ENCODE data around the gene GNMT.
"Not testable (repeated sequence)": the region's sequence is repeated elsewhere in the genome, so short reads cannot be mapped to it uniquely, and the experiment has no call there.

GNMT gene

GRCh38 chr6:42974919-42975505 lies 14.5 kb downstream of the GNMT start:
- DNase-seq (ENCODE audit: low read depth in 2 of 2) = no peak

- DNase-seq (ENCODE audit: low read depth in 2 of 2) = no peak
Measured at GRCh38 chr6:42978487-42978838, 17.9 kb downstream of the GNMT start.

- peak; percentile 91 to 94 for DNase-seq (ENCODE audit: low read depth in 2 of 2)
Measured at GRCh38 chr6:42978839-42979522, 18.4 kb downstream of the GNMT start, which contains the start of gene PEX6. PEX6 (minus strand) TSS chr6:42979181; CDS start chr6:42979150, 31 bp downstream.

- no peak for DNase-seq (ENCODE audit: low read depth in 2 of 2)
Measured at GRCh38 chr6:42979523-42980177, 19.1 kb downstream of the GNMT start.

- no peak for DNase-seq (ENCODE audit: low read depth in 2 of 2)
Measured at GRCh38 chr6:42981836-42982235, 21.3 kb downstream of the GNMT start.

- DNase-seq (ENCODE audit: low read depth in 2 of 2) = peak; percentile 96 to 97
Measured at GRCh38 chr6:42984001-42984923, 23.7 kb downstream of the GNMT start, which contains the start of gene PPP2R5D. PPP2R5D (plus strand) TSS chr6:42984570; CDS start chr6:42984678, 108 bp downstream.

- DNase-seq (ENCODE audit: low read depth in 2 of 2) = no peak
Measured at GRCh38 chr6:42984924-42985475, 24.4 kb downstream of the GNMT start.

- no peak for DNase-seq (ENCODE audit: low read depth in 2 of 2)
Measured at GRCh38 chr6:42987533-42988451, 27.2 kb downstream of the GNMT start.

- DNase-seq (ENCODE audit: low read depth in 2 of 2) = no peak
Measured at GRCh38 chr6:42988486-42989020, 28.0 kb downstream of the GNMT start.

GRCh38 chr6:42989923-42990322 lies 29.4 kb downstream of the GNMT start:
- no peak for DNase-seq (ENCODE audit: low read depth in 2 of 2)

- no peak for DNase-seq (ENCODE audit: low read depth in 2 of 2)
Measured at GRCh38 chr6:42993445-42993844, 32.9 kb downstream of the GNMT start.

- DNase-seq (ENCODE audit: low read depth in 2 of 2) = no peak
Measured at GRCh38 chr6:42996513-42996912, 36.0 kb downstream of the GNMT start.

- not testable (repeated sequence) for DNase-seq (ENCODE audit: low read depth in 2 of 2)
Measured at GRCh38 chr6:42998205-42998604, 37.7 kb downstream of the GNMT start.

- DNase-seq (ENCODE audit: low read depth in 2 of 2) = no peak
Measured at GRCh38 chr6:43001843-43002242, 41.3 kb downstream of the GNMT start.

GRCh38 chr6:43005844-43006243 lies 45.3 kb downstream of the GNMT start:
- no peak for DNase-seq (ENCODE audit: low read depth in 2 of 2)

GRCh38 chr6:43006251-43006650 lies 45.7 kb downstream of the GNMT start:
- DNase-seq (ENCODE audit: low read depth in 2 of 2) = no peak

- no peak for DNase-seq (ENCODE audit: low read depth in 2 of 2)
Measured at GRCh38 chr6:43007126-43007525, 46.6 kb downstream of the GNMT start.

- peak in 1 of 2 donors; percentile 14 for DNase-seq (ENCODE audit: low read depth in 2 of 2)
Measured at GRCh38 chr6:43009124-43009523, 48.6 kb downstream of the GNMT start.

- no peak for DNase-seq (ENCODE audit: low read depth in 2 of 2)
Measured at GRCh38 chr6:43011207-43011606, 50.7 kb downstream of the GNMT start.

GRCh38 chr6:43012364-43012763 lies 51.8 kb downstream of the GNMT start:
- DNase-seq (ENCODE audit: low read depth in 2 of 2) = no peak

Measured in stimulated activated CD4-positive, alpha-beta T cell treated with anti-CD3 and anti-CD28 coated beads, Interleukin-15, amount 100 ng/mL, for 48 hours (primary cell).